GM23338 (cell line): ENCODE results near the gene PSMD3. TPM values are rescaled to one million over a fixed set of nuclear protein-coding genes. Genes with fewer than 3 reads are reported as not detected.
A peak's percentile ranks its signal among the peaks of the same experiment; 100 is the strongest.

ENCODE experiments used
- ATAC-seq: fragments of 200-7000 bp; cut with Tn5 transposase; 3 replicates; pipeline ENCODE4 v1.9.1; 2020
- DNase-seq: peaks from one replicate; pipeline ENCODE4 v3.0.0-alpha.2; 2015; ENCODE audit warnings: low spot score
- H2AFZ ChIP-seq: fragments of 200-600 bp; sonication (generic); 2 replicates; pipeline ENCODE4 v1.8.0; 2016; ENCODE audit warnings: antibody characterized with exemption, mild to moderate bottlenecking, moderate library complexity
- H3F3A ChIP-seq: fragments of 200-600 bp; sonication (generic); replicated peaks from 2 replicates; pipeline ENCODE4 v1.8.0; 2017; ENCODE audit warnings: antibody characterized with exemption, mixed run types, low read depth
- H3K27ac ChIP-seq: fragments of 200-600 bp; sonication (generic); 2 replicates; pipeline ENCODE4 v1.6.1; 2016; ENCODE audit warnings: low read depth
- H3K27me3 ChIP-seq: fragments of 200-600 bp; sonication (generic); 2 replicates; pipeline ENCODE4 v1.8.0; 2016; ENCODE audit warnings: mild to moderate bottlenecking, mixed run types, moderate library complexity; ENCODE audit not compliant: insufficient read depth
- H3K36me3 ChIP-seq: fragments of 200-600 bp; sonication (generic); 2 replicates; pipeline ENCODE4 v1.8.0; 2016; ENCODE audit warnings: mild to moderate bottlenecking; ENCODE audit not compliant: insufficient read depth
- H3K4me1 ChIP-seq: fragments of 200-600 bp; sonication (generic); 2 replicates; pipeline ENCODE4 v1.8.0; 2016; ENCODE audit warnings: mild to moderate bottlenecking, moderate library complexity; ENCODE audit not compliant: insufficient read depth
- H3K4me2 ChIP-seq: fragments of 200-600 bp; sonication (generic); 2 replicates; pipeline ENCODE4 v1.7.1; 2017; ENCODE audit warnings: mixed run types
- H3K4me3 ChIP-seq: fragments of 200-600 bp; sonication (generic); 2 replicates; pipeline ENCODE4 v1.6.1; 2016; ENCODE audit warnings: mixed run types
- H3K79me2 ChIP-seq: fragments of 200-600 bp; sonication (generic); replicated peaks from 2 replicates; pipeline ENCODE4 v1.8.0; 2017; ENCODE audit warnings: mild to moderate bottlenecking; ENCODE audit not compliant: insufficient read depth
- H3K9me2 ChIP-seq: fragments of 200-600 bp; sonication (generic); 2 replicates; pipeline ENCODE4 v1.8.0; 2017; ENCODE audit not compliant: insufficient read depth
- H4K20me1 ChIP-seq: fragments of 200-600 bp; sonication (generic); replicated peaks from 2 replicates; pipeline ENCODE4 v1.8.0; 2017; ENCODE audit warnings: mild to moderate bottlenecking; ENCODE audit not compliant: insufficient read depth
- H3K27ac Mint-ChIP-seq: 2 replicates; pipeline ENCODE4 v1.8.0; 2020; ENCODE audit warnings: inconsistent platforms, mild to moderate bottlenecking, moderate library complexity, mixed read lengths
- H3K27me3 Mint-ChIP-seq: 3 replicates; pipeline ENCODE4 v1.8.0; 2022; ENCODE audit warnings: low read depth, mild to moderate bottlenecking, moderate library complexity, mixed read lengths, inconsistent platforms; ENCODE audit not compliant: insufficient read depth, poor library complexity
- H3K36me3 Mint-ChIP-seq: 3 replicates; pipeline ENCODE4 v1.8.0; 2021; ENCODE audit warnings: low read depth, mild to moderate bottlenecking, inconsistent platforms, moderate library complexity, mixed read lengths
- H3K4me1 Mint-ChIP-seq: 3 replicates; pipeline ENCODE4 v1.8.0; 2020; ENCODE audit warnings: mild to moderate bottlenecking, inconsistent platforms, mixed read lengths
- H3K4me3 Mint-ChIP-seq: 3 replicates; pipeline ENCODE4 v1.8.0; 2021; ENCODE audit warnings: moderate library complexity, mild to moderate bottlenecking, inconsistent platforms, mixed read lengths
- H3K9me3 Mint-ChIP-seq: 3 replicates; pipeline ENCODE4 v1.8.0; 2020; ENCODE audit warnings: moderate library complexity, mild to moderate bottlenecking, inconsistent platforms, mixed read lengths
- CREB1 ChIP-seq: fragments of 250-450 bp; sonication (Bioruptor Pico); IDR thresholded peaks from 2 replicates; pipeline ENCODE4 v1.5.0; 2020; ENCODE audit warnings: low read depth, mild to moderate bottlenecking, moderate library complexity
- EZH2phosphoT487 ChIP-seq: fragments of 200-600 bp; sonication (generic); IDR thresholded peaks from one replicate; pipeline ENCODE4 v1.8.1; 2018; ENCODE audit warnings: antibody characterized with exemption; ENCODE audit not compliant: unreplicated experiment
- JUNB ChIP-seq: IDR thresholded peaks from one replicate; pipeline ENCODE4 v1.6.1; 2016; ENCODE audit warnings: antibody characterized with exemption; ENCODE audit not compliant: unreplicated experiment
- NANOG ChIP-seq: IDR thresholded peaks from 2 replicates; pipeline ENCODE4 v1.6.1; 2016; ENCODE audit warnings: antibody characterized with exemption, borderline replicate concordance
- POLR2AphosphoS5 ChIP-seq: IDR thresholded peaks from 2 replicates; pipeline ENCODE4 v1.6.1; 2016; ENCODE audit warnings: antibody characterized with exemption, low read depth
- STAT1 ChIP-seq: IDR thresholded peaks from one replicate; pipeline ENCODE4 v1.6.1; 2016; ENCODE audit warnings: antibody characterized with exemption; ENCODE audit not compliant: unreplicated experiment
- ZNF114 ChIP-seq: fragments of 250-450 bp; sonication (Bioruptor Pico); IDR thresholded peaks from 2 replicates; pipeline ENCODE4 v1.5.0; 2020; ENCODE audit warnings: mild to moderate bottlenecking, moderate library complexity
- ZNF331 ChIP-seq: fragments of 250-450 bp; sonication (Bioruptor Pico); IDR thresholded peaks from 2 replicates; pipeline ENCODE4 v1.5.0; 2020; ENCODE audit warnings: low read depth, mild to moderate bottlenecking, moderate library complexity
- polyA plus RNA-seq: library from polyadenylated mRNA; unstranded; fragments of >200 nt; fragmentation: Nextera tagmentation; extraction: Ambion mirVana; gene quantifications from 2 replicates; pipeline ENCODE4 v1.2.1, GENCODE V29; 2016
- total RNA-seq: library from RNA; depleted of rRNA; stranded (reverse); fragments of >200 nt; shearing (Covaris generic); gene quantifications from 2 replicates; pipeline ENCODE4 v1.2.3, GENCODE V29; 2014
- TF ChIP-seq, protein P1 (sequence below), 2 experiments: fragments of 200-600 bp in 1 of 2; sonication (generic) in 1 of 2; conservative IDR thresholded peaks; 2 replicates each; pipeline versions ENCODE4 v1.5.1 to v1.6.1; 2016 to 2017; ENCODE audit warnings: antibody characterized with exemption in 2 of 2, low read depth in 2 of 2, mild to moderate bottlenecking in 2 of 2, moderate library complexity in 1 of 2
- TF ChIP-seq, protein P2 (sequence below): IDR thresholded peaks from 2 replicates; pipeline ENCODE4 v1.6.1; 2016; ENCODE audit warnings: antibody characterized with exemption
- TF ChIP-seq, protein P3 (sequence below): IDR thresholded peaks from one replicate; pipeline ENCODE4 v1.6.1; 2018; ENCODE audit warnings: antibody characterized with exemption; ENCODE audit not compliant: unreplicated experiment

PSMD3 gene
- total and polyA plus RNA-seq, 2 experiments from 2014 or later: 112 to 217 TPM

DNA sequence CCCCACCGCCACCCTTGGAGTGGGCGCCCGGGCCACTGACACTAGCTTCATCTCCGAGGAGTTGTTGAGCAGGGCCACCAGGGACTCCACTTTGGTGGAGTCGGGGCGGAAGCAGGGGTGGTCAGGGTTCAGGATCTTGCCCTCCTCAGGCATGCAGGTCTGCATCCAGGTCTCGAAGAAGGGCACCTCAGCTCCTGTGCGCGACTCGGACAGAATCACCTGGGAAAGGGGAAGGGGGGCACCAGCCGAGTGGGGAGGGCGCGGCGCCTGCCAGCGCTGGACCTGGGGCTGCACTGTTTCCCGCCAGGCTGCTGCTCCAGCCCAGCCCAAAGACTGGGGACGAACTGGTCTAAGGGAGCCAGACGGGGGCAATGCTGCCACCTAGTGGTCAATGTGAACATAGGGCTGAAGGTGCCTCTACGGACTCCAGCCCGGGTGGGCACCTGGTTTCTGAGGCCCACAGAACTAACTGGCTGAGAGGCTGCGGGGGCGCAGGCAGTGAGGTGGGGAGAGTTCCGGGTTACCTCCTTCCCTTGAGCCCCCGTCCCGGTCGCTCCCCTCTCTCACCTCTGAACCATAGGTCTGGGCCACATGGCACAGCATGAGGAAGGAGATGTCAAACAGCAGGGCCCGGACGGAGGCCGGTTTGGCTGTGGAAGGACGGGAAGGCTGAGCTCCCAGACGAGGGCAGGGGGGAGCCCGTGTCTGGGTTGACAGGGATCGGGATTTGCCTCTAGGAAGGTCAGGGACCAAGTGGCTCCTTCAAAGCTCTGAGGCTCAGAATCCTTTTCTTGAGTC lies 46.4 kb downstream of the PSMD3 start:
- Mint-ChIP-seq H3K4me1 (peaks cover 6% of the 10 kb centered on the region; the same call in 2 of the 3 replicates), H3K4me3 (no peak overlapping the region), H3K27ac (no peak overlapping the region), H3K9me3 (no peaks in the 10 kb centered on the region), H3K36me3 (peaks cover 61% of the 10 kb centered on the region), H3K27me3 (peaks cover 4% of the 10 kb centered on the region)
- H3K79me2 ChIP-seq: no peaks in the 10 kb centered on the region
- H3K9me2 ChIP-seq: no peaks in the 10 kb centered on the region
- peaks cover 12% of the 10 kb centered on the region; the same call in 1 of the 2 replicates for H3K36me3 ChIP-seq
- no peaks in the 10 kb centered on the region for H3K27me3 ChIP-seq
- H2AFZ ChIP-seq: 0 out of 2 replicates have a peak overlapping the region, but pooled peaks have one; percentile 5
- H4K20me1 ChIP-seq: no peaks in the 10 kb centered on the region
- H3K27ac ChIP-seq: peak overlapping the region; percentile 63; the same call in 1 of the 2 replicates
- DNase-seq (peak; percentile 96), ATAC-seq (peak; percentile 99)
- TF ChIP-seq STAT1: no peak
- TF ChIP-seq, protein P1, sequence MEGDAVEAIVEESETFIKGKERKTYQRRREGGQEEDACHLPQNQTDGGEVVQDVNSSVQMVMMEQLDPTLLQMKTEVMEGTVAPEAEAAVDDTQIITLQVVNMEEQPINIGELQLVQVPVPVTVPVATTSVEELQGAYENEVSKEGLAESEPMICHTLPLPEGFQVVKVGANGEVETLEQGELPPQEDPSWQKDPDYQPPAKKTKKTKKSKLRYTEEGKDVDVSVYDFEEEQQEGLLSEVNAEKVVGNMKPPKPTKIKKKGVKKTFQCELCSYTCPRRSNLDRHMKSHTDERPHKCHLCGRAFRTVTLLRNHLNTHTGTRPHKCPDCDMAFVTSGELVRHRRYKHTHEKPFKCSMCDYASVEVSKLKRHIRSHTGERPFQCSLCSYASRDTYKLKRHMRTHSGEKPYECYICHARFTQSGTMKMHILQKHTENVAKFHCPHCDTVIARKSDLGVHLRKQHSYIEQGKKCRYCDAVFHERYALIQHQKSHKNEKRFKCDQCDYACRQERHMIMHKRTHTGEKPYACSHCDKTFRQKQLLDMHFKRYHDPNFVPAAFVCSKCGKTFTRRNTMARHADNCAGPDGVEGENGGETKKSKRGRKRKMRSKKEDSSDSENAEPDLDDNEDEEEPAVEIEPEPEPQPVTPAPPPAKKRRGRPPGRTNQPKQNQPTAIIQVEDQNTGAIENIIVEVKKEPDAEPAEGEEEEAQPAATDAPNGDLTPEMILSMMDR (conservative IDR thresholded peaks at IDR 0.05; ENCODE audit: low read depth in 2 of 2): peak; percentile 85 to 97
- 0 out of 2 replicates have a peak overlapping the region, but pooled peaks have one; percentile 26 for H3K4me2 ChIP-seq
- H3K4me1 ChIP-seq: no peaks in the 10 kb centered on the region
- H3F3A ChIP-seq: peaks cover 18% of the 10 kb centered on the region
- no peak overlapping the region for H3K4me3 ChIP-seq

DNA sequence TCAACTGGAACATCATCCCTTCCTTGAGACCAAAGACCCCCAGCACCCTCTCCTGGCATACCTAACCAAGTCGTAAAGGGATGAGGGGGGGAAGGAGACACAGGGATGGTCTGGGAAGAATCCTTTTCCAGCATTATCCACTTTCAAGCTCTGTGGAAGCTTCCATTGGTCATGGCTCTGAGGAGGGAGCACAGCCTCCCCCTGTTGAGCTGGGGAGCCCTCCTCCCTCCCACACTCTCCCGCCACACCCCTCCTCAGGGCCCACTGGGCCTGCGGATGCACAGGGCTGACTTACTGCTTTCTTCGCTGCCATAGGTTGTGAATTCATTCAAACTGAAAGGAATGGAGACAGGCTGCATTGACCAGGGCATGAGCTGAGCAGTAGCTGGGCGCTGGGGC lies 47.0 kb downstream of the PSMD3 start:
- Mint-ChIP-seq H3K9me3 (no peaks in the 10 kb centered on the region), H3K4me1 (peaks cover 6% of the 10 kb centered on the region; the same call in 2 of the 3 replicates), H3K27me3 (peaks cover 4% of the 10 kb centered on the region), H3K36me3 (peaks cover 64% of the 10 kb centered on the region), H3K27ac (no peak overlapping the region), H3K4me3 (no peak overlapping the region)
- DNase-seq (no peak), ATAC-seq (no peak)
- H3K4me1 ChIP-seq: no peaks in the 10 kb centered on the region
- H3K27me3 ChIP-seq: no peaks in the 10 kb centered on the region
- peak overlapping the region; percentile 63; the same call in 1 of the 2 replicates for H3K27ac ChIP-seq
- H3K9me2 ChIP-seq: no peaks in the 10 kb centered on the region
- H3K4me3 ChIP-seq: no peak overlapping the region
- H4K20me1 ChIP-seq: no peaks in the 10 kb centered on the region
- H3K79me2 ChIP-seq: no peaks in the 10 kb centered on the region
- H3K4me2 ChIP-seq: no peak overlapping the region
- H3F3A ChIP-seq: peaks cover 18% of the 10 kb centered on the region
- no peak for TF ChIP-seq CREB1 (CRISPR knock-in tag)
- no peak for TF ChIP-seq ZNF114 (CRISPR knock-in tag)
- no peak for TF ChIP-seq NANOG
- no peak for TF ChIP-seq STAT1
- no peak overlapping the region for H2AFZ ChIP-seq
- peaks cover 12% of the 10 kb centered on the region; the same call in 1 of the 2 replicates for H3K36me3 ChIP-seq

DNA sequence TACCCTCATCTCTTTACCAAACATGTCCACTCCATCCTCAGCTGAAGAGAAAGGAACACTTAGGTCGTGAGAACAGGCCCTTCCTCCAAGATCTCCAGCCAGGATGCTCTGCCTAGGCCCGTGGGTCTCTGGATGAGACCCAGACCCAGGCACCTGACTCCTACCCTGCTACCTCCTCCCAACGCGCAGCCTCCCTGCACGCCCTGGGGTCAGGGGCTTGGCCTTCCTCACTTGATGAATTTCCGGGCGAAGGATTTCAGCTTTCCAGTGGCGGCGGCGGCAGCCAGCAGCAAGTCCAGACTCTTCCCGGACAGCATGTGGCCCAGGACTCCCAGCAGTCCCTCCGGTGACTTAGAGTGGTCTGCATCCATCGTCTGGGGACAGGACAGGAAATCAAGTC lies 48.0 kb downstream of the PSMD3 start:
- Mint-ChIP-seq H3K27me3 (peaks cover 4% of the 10 kb centered on the region), H3K27ac (no peak overlapping the region), H3K36me3 (peaks cover 67% of the 10 kb centered on the region), H3K4me1 (peaks cover 6% of the 10 kb centered on the region; the same call in 2 of the 3 replicates), H3K4me3 (no peak overlapping the region), H3K9me3 (no peaks in the 10 kb centered on the region)
- H4K20me1 ChIP-seq: no peaks in the 10 kb centered on the region
- no peaks in the 10 kb centered on the region for H3K79me2 ChIP-seq
- H3K4me1 ChIP-seq: no peaks in the 10 kb centered on the region
- peaks cover 12% of the 10 kb centered on the region; the same call in 1 of the 2 replicates for H3K36me3 ChIP-seq
- no peak overlapping the region for H2AFZ ChIP-seq
- H3K27me3 ChIP-seq: no peaks in the 10 kb centered on the region
- H3K4me3 ChIP-seq: no peak overlapping the region
- no peak overlapping the region for H3K4me2 ChIP-seq
- no peak for ATAC-seq
- peaks cover 18% of the 10 kb centered on the region for H3F3A ChIP-seq
- no peaks in the 10 kb centered on the region for H3K9me2 ChIP-seq
- no peak for DNase-seq
- no peak overlapping the region for H3K27ac ChIP-seq
- TF ChIP-seq, protein P2, sequence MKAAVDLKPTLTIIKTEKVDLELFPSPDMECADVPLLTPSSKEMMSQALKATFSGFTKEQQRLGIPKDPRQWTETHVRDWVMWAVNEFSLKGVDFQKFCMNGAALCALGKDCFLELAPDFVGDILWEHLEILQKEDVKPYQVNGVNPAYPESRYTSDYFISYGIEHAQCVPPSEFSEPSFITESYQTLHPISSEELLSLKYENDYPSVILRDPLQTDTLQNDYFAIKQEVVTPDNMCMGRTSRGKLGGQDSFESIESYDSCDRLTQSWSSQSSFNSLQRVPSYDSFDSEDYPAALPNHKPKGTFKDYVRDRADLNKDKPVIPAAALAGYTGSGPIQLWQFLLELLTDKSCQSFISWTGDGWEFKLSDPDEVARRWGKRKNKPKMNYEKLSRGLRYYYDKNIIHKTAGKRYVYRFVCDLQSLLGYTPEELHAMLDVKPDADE: no peak
- TF ChIP-seq ZNF331 (CRISPR knock-in tag) (no peak), ZNF114 (CRISPR knock-in tag) (no peak), EZH2phosphoT487 (no peak), POLR2AphosphoS5 (no peak), NANOG (no peak), JUNB (no peak), STAT1 (no peak), CREB1 (CRISPR knock-in tag) (no peak)
- TF ChIP-seq, protein P3, sequence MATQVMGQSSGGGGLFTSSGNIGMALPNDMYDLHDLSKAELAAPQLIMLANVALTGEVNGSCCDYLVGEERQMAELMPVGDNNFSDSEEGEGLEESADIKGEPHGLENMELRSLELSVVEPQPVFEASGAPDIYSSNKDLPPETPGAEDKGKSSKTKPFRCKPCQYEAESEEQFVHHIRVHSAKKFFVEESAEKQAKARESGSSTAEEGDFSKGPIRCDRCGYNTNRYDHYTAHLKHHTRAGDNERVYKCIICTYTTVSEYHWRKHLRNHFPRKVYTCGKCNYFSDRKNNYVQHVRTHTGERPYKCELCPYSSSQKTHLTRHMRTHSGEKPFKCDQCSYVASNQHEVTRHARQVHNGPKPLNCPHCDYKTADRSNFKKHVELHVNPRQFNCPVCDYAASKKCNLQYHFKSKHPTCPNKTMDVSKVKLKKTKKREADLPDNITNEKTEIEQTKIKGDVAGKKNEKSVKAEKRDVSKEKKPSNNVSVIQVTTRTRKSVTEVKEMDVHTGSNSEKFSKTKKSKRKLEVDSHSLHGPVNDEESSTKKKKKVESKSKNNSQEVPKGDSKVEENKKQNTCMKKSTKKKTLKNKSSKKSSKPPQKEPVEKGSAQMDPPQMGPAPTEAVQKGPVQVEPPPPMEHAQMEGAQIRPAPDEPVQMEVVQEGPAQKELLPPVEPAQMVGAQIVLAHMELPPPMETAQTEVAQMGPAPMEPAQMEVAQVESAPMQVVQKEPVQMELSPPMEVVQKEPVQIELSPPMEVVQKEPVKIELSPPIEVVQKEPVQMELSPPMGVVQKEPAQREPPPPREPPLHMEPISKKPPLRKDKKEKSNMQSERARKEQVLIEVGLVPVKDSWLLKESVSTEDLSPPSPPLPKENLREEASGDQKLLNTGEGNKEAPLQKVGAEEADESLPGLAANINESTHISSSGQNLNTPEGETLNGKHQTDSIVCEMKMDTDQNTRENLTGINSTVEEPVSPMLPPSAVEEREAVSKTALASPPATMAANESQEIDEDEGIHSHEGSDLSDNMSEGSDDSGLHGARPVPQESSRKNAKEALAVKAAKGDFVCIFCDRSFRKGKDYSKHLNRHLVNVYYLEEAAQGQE: no peak
